ENCODE results near the gene NEB.
"Not testable (repeated sequence)": the region's sequence is repeated elsewhere in the genome, so short reads cannot be mapped to it uniquely, and the experiment has no call there.

Gene NEB

GRCh38 chr2:151704480-151704961, 29.8 kb downstream of the NEB start:
- DNase-seq (ENCODE audit: low spot score) = not testable (repeated sequence)

DNA sequence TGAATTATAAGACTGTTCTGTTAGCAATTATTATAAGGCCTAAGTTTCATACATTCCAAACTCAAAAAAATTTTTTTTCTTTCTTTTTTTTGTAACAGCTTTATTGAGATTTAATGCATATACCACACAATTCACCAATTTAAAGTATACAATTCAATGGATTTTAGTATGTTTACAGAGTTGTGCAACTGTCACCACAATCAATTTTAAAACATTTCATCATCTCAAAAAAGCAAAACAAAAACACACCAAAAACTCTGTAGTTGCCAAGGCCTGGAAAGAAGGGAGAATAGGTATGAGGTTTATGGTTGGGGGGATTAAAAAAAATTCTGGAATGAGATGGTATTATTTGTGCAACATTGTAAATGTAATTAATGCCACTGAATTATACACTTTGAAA, 36.1 kb downstream of the NEB start:
- DNase-seq (ENCODE audit: low spot score) = not testable (repeated sequence)

GRCh38 chr2:151695778-151696177, 38.5 kb downstream of the NEB start:
- DNase-seq (ENCODE audit: low spot score) = no peak

DNA sequence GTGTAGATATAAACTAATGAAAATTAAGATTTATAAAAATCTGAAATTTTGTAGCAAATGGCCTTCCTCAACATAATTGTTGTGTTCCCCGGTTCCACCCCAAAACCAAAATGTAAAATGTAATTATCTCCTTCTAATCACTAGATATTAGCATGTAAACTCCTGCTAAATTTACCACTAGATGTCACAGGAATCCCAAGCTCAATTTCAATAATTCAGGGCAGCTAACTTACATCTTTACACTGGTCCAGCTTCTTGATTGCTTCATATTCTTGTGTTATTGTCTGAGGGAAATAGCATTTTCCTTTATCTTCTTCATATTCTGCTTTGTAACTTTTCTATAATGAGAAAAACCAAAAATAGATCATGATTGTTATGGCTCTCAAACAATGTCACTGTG, 42.6 kb downstream of the NEB start:
- no peak for DNase-seq (ENCODE audit: low spot score)

GRCh38 chr2:151688719-151689118, 45.6 kb downstream of the NEB start:
- no peak for DNase-seq (ENCODE audit: low spot score)

GRCh38 chr2:151682459-151683003, 51.7 kb downstream of the NEB start:
- no peak for DNase-seq (ENCODE audit: low spot score)

GRCh38 chr2:151681051-151681450, 53.2 kb downstream of the NEB start:
- DNase-seq (ENCODE audit: low spot score) = no peak

DNA sequence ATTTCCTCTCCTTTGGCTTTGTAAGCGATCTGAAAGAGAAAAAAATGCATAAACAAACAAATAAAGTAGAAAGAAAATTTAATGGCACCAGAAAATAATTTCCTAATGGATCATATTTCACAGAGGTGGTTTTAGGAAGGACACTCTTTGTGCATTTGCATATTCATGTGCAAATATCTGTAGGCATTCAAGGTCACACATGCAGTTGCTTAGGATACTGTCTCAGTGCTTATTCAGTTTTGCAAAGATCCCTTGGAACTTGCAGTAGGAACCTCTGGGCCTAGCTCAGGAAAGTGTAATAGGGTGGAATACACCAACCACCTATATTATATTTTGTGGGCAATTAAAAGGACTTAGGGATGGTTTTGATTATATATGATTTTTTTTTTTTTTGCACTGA, 54.3 kb downstream of the NEB start:
- DNase-seq (ENCODE audit: low spot score) = no peak

DNA sequence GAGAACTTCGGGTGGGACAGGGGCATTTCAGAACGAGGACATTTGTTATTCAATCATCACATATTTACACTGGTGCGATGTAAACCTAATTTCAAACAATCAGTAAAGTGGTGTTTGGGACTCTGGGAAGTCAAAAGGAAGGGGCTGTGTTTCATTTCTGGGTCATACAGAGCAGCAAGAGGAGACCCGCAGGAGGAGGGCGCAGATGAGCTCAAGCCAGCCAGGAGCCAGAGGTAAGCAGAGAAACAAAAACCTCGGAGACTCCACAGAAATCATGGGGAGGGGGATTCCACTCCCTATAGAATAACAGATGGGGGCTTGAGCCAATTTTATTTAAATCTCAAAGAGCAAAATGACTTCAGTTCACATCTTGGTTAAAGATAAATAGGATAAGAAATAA, 55.4 kb downstream of the NEB start:
- no peak for DNase-seq (ENCODE audit: low spot score)

DNA sequence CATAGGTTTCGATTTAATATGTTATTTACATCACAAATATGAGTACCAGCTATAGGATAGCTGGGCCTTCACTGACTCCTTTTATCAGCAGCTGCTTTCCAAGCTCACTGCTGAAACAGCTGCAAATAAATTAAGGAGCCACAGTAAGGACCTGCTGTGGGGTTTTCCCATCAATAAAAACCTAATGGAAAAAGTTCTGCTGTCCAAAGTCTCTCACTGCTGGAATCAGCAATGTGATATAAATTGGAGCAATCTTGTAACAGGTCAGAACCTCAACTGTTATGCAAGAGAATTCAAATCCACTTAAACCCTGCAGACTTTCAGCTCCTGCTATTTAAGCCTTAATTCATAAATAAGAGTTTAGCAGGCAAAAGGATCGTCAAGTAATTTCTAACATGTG, 61.3 kb downstream of the NEB start:
- no peak for DNase-seq (ENCODE audit: low spot score)

GRCh38 chr2:151672277-151672676, 62.0 kb downstream of the NEB start:
- DNase-seq (ENCODE audit: low spot score) = no peak

DNA sequence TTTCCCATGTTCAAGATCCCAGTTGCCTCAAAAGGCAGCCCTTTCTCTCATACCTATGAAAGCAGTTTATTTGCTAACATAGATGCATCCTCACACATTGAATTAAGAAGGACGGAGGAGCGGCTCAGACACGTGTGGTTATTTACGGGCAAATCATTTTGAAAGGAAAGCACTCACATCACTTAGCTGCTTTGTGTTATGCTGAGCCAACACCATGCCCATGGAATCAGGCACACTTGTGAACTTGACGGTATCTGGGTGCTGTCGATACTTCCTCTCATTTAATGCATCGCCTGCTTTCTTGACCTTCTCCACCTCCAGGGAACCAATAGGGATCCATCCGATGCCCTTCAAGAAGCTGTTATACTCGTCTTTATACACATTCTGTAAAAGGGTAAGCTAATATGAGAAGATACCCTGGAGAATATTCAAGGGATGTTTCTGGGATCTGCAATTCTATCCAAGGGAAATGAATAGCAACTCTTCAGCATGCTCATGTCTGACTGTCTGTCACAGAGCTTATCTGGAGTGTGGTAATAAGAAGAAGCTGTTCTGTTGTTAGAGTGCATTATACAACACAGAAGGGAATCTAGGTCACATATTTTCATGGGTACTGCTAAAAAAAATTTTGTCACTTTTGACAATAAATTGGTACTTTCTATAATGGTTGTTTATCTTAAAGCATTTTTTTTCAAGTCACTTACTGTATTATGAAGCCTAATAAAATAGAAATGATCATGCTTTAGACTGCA, 63.3 kb downstream of the NEB start:
- DNase-seq (ENCODE audit: low spot score) = no peak

DNA sequence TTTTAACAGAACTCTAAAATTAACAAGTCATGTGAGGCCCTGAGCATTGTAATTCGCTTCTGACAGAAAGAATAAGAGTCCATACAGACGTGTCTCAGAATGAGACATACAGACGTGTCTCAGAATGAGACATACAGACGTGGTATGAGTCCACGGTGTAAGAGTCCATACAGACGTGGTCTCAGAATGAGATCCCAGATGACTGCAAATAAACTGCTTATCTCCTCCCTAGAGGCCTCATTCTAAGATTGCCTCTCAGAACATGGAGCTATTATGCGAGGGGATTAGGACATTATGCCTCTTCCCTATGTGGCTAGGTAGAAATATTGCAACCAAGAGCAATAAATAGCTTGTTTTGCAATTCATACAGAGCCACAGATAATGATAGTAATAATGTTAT, 63.9 kb downstream of the NEB start:
- DNase-seq (ENCODE audit: low spot score) = no peak

- DNase-seq (ENCODE audit: low spot score) = no peak
These were observed 64.6 kb downstream of the NEB start for GRCh38 chr2:151669585-151670081.

DNA sequence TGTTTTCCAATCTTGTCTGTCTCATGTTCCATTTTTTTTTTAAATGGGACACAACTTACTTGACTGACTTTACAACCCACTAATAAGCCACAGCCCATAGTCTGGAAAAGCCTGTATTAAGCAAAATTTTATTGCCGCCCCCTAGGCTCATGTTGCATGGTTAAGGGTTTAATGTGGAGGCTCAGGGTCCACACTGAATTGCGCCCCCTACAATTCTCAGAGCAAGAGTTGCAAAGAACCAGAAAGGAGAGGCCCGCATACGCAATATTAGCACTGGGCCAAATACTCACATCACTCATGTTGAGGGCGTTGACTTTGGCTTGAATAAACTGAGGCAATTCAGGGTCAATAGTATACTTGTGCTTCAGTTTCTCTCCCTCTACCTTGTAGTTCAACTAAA, 65.5 kb downstream of the NEB start:
- DNase-seq (ENCODE audit: low spot score) = no peak

- DNase-seq (ENCODE audit: low spot score) = no peak
These were observed 68.3 kb downstream of the NEB start for GRCh38 chr2:151665959-151666358.

DNA sequence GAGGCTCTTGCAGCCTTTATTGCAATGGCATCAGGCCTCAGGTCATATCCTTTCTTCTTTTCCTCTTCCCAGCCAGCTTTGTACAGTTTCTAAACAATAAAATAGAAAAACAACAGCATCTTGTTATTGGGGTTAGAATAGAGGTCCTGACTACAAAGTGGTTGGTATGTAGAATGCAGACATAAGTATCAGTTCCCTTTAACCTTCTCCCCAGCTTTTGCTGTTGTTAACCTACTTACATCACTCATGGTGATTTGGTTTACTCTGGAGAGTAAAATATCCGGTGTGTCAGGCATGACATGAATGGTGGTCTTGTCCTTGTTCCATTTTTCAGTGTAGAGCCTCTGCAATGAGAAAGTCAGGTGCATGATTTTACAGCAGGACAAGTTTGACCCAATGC, 69.8 kb downstream of the NEB start:
- DNase-seq (ENCODE audit: low spot score) = no peak

GRCh38 chr2:151661625-151662024, 72.7 kb downstream of the NEB start:
- no peak for DNase-seq (ENCODE audit: low spot score)

DNA sequence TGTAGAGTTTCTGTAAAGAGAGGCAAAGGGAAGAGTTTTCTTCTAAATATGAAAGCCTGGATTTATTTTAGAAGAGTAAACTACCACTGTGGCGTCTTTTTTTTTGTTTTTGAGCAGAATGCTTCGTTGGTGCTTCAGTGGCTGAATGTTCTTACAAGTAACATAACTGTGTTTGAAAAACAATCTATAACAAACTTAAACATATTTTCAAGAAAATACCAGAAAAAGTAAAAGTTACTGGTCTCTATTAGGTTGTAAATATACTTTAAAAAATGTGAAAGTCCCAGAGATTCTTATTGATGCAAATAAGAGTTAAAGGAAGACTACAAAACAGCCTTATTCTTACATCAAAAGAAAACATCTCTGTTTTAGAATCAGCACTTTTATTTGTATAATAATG, 76.2 kb downstream of the NEB start:
- DNase-seq (ENCODE audit: low spot score) = no peak

DNA sequence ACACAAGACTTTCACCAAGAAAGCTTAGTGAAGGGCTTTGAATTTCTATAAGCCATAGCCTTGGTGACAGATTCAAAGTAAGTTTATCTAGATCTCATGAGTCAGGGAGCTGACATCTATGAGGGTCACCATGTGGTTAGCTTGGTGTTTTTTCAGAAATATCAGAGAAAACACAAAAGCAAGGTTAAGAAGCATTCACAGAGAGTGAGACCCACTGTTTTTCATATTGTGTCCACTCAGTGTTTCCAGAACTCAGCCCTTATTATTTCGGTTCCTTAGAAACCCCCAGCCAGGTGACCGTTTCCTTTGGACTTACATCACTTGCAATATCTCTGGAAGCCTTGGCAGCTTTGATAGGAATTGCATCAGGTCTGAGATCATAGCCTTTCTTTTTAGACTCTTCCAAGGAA, 76.6 kb downstream of the NEB start:
- DNase-seq (ENCODE audit: low spot score) = no peak

GRCh38 chr2:151655663-151656398, 78.4 kb downstream of the NEB start:
- no peak for DNase-seq (ENCODE audit: low spot score)

DNA sequence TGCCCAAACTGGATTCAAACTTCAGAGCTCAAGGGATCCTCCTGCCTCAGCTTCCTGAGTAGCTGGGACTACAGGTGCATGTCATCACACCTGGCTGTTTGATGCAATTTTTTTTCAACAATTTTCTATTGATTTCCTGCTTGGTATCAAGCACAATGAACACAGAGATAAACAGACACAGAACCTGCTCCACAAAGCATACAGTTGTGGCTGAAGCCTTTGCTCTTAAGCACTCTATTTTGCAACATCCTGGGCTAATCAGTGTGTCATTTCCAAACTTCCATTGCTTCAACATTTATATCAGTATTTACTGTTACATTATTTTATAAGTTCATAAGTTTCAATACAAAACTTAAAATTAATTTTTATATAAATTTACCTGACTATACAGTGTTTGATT, 79.4 kb downstream of the NEB start:
- DNase-seq (ENCODE audit: low spot score) = no peak

- DNase-seq (ENCODE audit: low spot score) = no peak
These were observed 80.2 kb downstream of the NEB start for GRCh38 chr2:151654085-151654484.

Measured in CD4-positive, alpha-beta T cell treated with Interleukin-6 at 100 ng/mL for 8 hours (primary cell).